PC-3 (cell line): ENCODE measurements around the gene ACAP3. TPM values are rescaled to one million over a fixed set of nuclear protein-coding genes. Genes with fewer than 3 reads are reported as not detected.

Source experiments
- ATAC-seq: fragments of 200-7000 bp; cut with Tn5 transposase; 2 replicates; pipeline ENCODE4 v1.9.1; 2020; ENCODE audit warnings: mild to moderate bottlenecking, moderate library complexity
- BruUV-seq: library from RNA; stranded (reverse); fragments of 400-500 nt; replicated peaks from 2 replicates; lab custom pipeline; 2021; lab: Mats Ljungman, UMichigan
- CTCF ChIA-PET: fragments of 300-600 bp; sonication (Branson Sonifier 250); formaldehyde crosslinking; loops from one replicate; lab custom pipeline; 2022; ENCODE audit warnings: antibody characterized with exemption; lab: Charles Lee
- POLR2A ChIA-PET: fragments of 300-600 bp; sonication (Branson Sonifier 250); formaldehyde crosslinking; loops from one replicate; lab custom pipeline; 2022; ENCODE audit warnings: antibody characterized with exemption; ENCODE audit not compliant: unreplicated experiment; lab: Charles Lee
- DNase-seq: peaks from one replicate; pipeline ENCODE4 v3.0.0-alpha.2; 2015
- H2AFZ ChIP-seq: fragments of 300-600 bp; sonication (generic); 2 replicates; pipeline ENCODE4 v1.6.0; 2016; ENCODE audit warnings: antibody characterized with exemption, low read length
- H3F3A ChIP-seq: fragments of 300-600 bp; sonication (generic); one replicate; pipeline ENCODE4 v1.6.0; 2017; ENCODE audit warnings: antibody characterized with exemption, low read length, control low read depth, mild to moderate bottlenecking; ENCODE audit not compliant: unreplicated experiment
- H3K27ac ChIP-seq: fragments of 300-600 bp; sonication (generic); 2 replicates; pipeline ENCODE4 v1.5.1; 2016; ENCODE audit warnings: mild to moderate bottlenecking, low read length
- H3K27me3 ChIP-seq: fragments of 300-600 bp; sonication (generic); 2 replicates; pipeline ENCODE4 v1.6.1; 2016; ENCODE audit warnings: low read length, mixed read lengths
- H3K36me3 ChIP-seq: fragments of 300-600 bp; sonication (generic); 2 replicates; pipeline ENCODE4 v1.6.1; 2016; ENCODE audit warnings: low read depth, mixed run types, low read length, mixed read lengths
- H3K4me1 ChIP-seq: fragments of 300-600 bp; sonication (generic); 2 replicates; pipeline ENCODE4 v1.5.1; 2016; ENCODE audit warnings: low read length; ENCODE audit not compliant: insufficient read depth
- H3K4me2 ChIP-seq: fragments of 300-600 bp; sonication (generic); 2 replicates; pipeline ENCODE4 v1.6.0; 2016; ENCODE audit warnings: low read length
- H3K4me3 ChIP-seq: fragments of 300-600 bp; sonication (generic); 2 replicates; pipeline ENCODE4 v1.5.1; 2016; ENCODE audit warnings: mild to moderate bottlenecking, low read length, mixed read lengths
- H3K79me2 ChIP-seq: fragments of 300-600 bp; sonication (generic); 2 replicates; pipeline ENCODE4 v1.6.1; 2017; ENCODE audit warnings: low read length, mixed read lengths
- H3K9ac ChIP-seq: fragments of 300-600 bp; sonication (generic); 2 replicates; pipeline ENCODE4 v1.6.0; 2016; ENCODE audit warnings: mild to moderate bottlenecking, low read length
- H3K9me2 ChIP-seq: fragments of 300-600 bp; sonication (generic); replicated peaks from 2 replicates; pipeline ENCODE4 v1.6.1; 2016; ENCODE audit warnings: mixed run types, low read length, mixed read lengths
- H3K9me3 ChIP-seq: fragments of 300-600 bp; sonication (generic); 2 replicates; pipeline ENCODE4 v1.6.1; 2016; ENCODE audit warnings: low read length, mixed read lengths
- H4K20me1 ChIP-seq: fragments of 300-600 bp; sonication (generic); 2 replicates; pipeline ENCODE4 v1.6.1; 2016; ENCODE audit warnings: low read length, mixed read lengths
- CTCF ChIP-seq: fragments of 300-600 bp; sonication (generic); conservative IDR thresholded peaks from 2 replicates; pipeline ENCODE4 v1.5.1; 2017; ENCODE audit warnings: antibody characterized with exemption, low read depth, mild to moderate bottlenecking, low read length
- EZH2 ChIP-seq: fragments of 300-600 bp; sonication (generic); IDR thresholded peaks from one replicate; pipeline ENCODE4 v1.6.1; 2017; ENCODE audit warnings: antibody characterized with exemption, mild to moderate bottlenecking, low read length; ENCODE audit not compliant: unreplicated experiment
- EZH2phosphoT487 ChIP-seq: fragments of 300-600 bp; sonication (generic); IDR thresholded peaks from 2 replicates; pipeline ENCODE4 v1.6.1; 2018; ENCODE audit warnings: mild to moderate bottlenecking, antibody characterized with exemption, low read length, borderline replicate concordance
- intact Hi-C: fragments of 100-400 bp; cut with micrococcal nuclease; formaldehyde crosslinking; loops from 2 replicates; pipeline ENCODE4 v1.9.0; 2023
- total RNA-seq: library from RNA; depleted of rRNA; stranded (reverse); fragments of >200 nt; gene quantifications from 2 replicates; pipeline ENCODE4 v1.2.3, GENCODE V29; 2014

Gene ACAP3
- total RNA-seq, 1 experiment from 2014 or later: 116 TPM

- H3F3A ChIP-seq: no peaks in the 10 kb centered on the region
- H3K9me3 ChIP-seq: no peaks in the 10 kb centered on the region
- ChIA-PET CTCF (no interaction called here), POLR2A (no interaction called here)
- no peak for DNase-seq
- H3K36me3 ChIP-seq: peaks cover 37% of the 10 kb centered on the region
- H3K4me2 ChIP-seq: no peak overlapping the region
- BruUV-seq: no TSS peak
- no peak overlapping the region for H3K27ac ChIP-seq
- H3K4me3 ChIP-seq: no peak overlapping the region
- no peak overlapping the region for H2AFZ ChIP-seq
- no peak for ATAC-seq
- intact Hi-C loops: no loop called here
- peaks cover 60% of the 10 kb centered on the region for H3K79me2 ChIP-seq
- no peaks in the 10 kb centered on the region for H3K27me3 ChIP-seq
- H3K9me2 ChIP-seq: no peaks in the 10 kb centered on the region
- peaks cover 7% of the 10 kb centered on the region; the same call in 1 of the 2 replicates for H4K20me1 ChIP-seq
- TF ChIP-seq CTCF (no peak), EZH2phosphoT487 (no peak), EZH2 (no peak)
- peaks cover 17% of the 10 kb centered on the region for H3K4me1 ChIP-seq
- no peak overlapping the region for H3K9ac ChIP-seq
These were observed 5.0 kb upstream of the ACAP3 start for GRCh38 chr1:1312450-1313314.

DNA sequence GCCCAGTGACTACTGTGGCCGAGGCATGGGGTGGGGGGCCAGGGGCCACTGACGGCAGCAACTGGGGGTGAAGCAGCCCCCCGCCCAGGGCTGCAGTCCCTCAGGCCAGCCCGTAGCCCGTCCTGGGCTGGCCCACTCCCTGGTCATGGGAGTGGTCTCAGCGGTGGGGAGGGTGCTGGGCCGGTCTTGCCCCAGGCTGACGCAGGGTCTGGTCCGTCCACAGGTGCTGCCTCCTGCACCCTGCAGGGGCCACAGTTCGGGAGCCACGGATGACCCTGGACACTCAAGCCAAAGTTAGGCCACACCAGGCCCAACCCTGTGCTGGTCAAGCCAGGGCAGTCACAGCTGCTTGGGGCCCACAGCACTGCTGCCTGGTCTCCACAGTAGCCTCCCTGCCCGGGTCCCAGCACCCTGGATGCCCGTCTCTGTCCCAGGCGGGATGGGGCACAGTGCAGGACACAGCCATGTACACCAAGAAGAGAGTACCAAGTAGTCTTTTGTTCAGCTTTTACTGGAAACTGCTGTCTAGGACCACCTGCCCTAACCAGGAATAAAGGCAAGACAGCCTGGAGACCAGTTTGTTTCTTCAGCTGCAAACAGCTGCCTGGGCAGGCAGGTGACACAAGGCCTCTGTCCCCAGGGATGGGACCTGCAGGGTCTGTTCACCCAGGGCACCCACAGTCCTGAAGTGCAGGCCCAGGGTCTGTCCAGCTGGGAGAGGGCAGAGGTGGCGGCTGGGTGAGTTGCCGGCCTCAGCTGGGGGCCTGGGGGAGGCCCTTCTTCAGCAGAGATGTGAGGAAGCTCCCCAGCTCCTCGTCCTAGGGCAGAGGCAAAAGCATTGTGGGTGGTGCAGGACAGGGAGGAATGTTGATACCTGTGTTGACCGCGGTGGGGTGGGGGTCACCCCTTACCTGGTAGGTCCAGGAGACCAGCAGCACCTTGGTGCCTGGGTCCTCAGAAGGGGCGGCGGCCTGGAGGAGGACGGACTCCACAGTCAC is 3.7 kb upstream of the ACAP3 start:
- Histone ChIP-seq H3K9me3 (no peaks in the 10 kb centered on the region), H4K20me1 (peaks cover 7% of the 10 kb centered on the region; the same call in 1 of the 2 replicates), H3K79me2 (peaks cover 58% of the 10 kb centered on the region), H2AFZ (no peak overlapping the region), H3K27me3 (no peaks in the 10 kb centered on the region), H3K9ac (no peak overlapping the region), H3K36me3 (peaks cover 32% of the 10 kb centered on the region), H3K4me1 (peaks cover 17% of the 10 kb centered on the region), H3K27ac (no peak overlapping the region), H3K4me2 (no peak overlapping the region), H3K4me3 (no peak overlapping the region), H3K9me2 (no peaks in the 10 kb centered on the region), H3F3A (no peaks in the 10 kb centered on the region)
- no peak for TF ChIP-seq EZH2
- no peak for TF ChIP-seq EZH2phosphoT487
- no peak for TF ChIP-seq CTCF
- DNase-seq (no peak), ATAC-seq (no peak)
- ChIA-PET CTCF (no interaction called here), POLR2A (no interaction called here)
- no TSS peak for BruUV-seq
- intact Hi-C loops: no loop called here
